OCI-LY3 (cell line): ENCODE data around the gene ANKS1B.

Source experiments
- EZH2phosphoT487 ChIP-seq: fragments of 200-600 bp; shearing (Covaris generic); IDR thresholded peaks from 2 replicates; pipeline ENCODE4 v1.6.1; 2018; ENCODE audit warnings: antibody characterized with exemption, mixed run types, low read depth
- TF ChIP-seq, protein P1 (sequence below): fragments of 200-600, 300-600 bp; sonication (generic); IDR thresholded peaks from 2 replicates; pipeline ENCODE4 v1.5.1; 2014; ENCODE audit warnings: antibody characterized with exemption, low read length, low read depth

DNA sequence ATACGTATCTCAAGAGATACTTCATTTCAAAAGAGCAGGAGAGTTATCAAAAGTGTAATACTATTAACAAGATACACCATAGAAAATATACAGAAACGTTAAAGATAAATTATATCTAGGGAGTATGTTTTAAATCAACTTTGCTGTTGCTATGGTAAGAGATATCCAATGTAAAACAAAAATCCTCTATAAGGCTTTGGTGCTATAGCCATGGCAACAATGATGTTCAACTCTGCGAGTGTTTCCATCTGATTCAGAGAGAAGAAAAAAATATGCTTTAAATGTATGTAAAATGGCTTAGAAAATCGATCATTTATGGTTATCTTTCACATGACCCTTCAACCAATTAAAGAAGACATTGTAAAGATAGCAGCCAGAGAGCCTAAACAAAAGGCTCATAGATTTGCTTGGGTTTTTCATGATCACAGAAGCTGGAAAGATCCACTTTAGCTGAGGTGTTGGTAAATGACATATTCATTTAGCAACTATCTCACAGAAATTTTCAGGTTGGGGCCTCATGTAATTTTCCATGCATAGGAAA lies 724.2 kb downstream of the ANKS1B start:
- TF ChIP-seq, protein P1, sequence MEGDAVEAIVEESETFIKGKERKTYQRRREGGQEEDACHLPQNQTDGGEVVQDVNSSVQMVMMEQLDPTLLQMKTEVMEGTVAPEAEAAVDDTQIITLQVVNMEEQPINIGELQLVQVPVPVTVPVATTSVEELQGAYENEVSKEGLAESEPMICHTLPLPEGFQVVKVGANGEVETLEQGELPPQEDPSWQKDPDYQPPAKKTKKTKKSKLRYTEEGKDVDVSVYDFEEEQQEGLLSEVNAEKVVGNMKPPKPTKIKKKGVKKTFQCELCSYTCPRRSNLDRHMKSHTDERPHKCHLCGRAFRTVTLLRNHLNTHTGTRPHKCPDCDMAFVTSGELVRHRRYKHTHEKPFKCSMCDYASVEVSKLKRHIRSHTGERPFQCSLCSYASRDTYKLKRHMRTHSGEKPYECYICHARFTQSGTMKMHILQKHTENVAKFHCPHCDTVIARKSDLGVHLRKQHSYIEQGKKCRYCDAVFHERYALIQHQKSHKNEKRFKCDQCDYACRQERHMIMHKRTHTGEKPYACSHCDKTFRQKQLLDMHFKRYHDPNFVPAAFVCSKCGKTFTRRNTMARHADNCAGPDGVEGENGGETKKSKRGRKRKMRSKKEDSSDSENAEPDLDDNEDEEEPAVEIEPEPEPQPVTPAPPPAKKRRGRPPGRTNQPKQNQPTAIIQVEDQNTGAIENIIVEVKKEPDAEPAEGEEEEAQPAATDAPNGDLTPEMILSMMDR: no peak
- TF ChIP-seq EZH2phosphoT487: no peak
